ENCODE measurements around the gene LIG3. TPM values are rescaled to one million over a fixed set of nuclear protein-coding genes. Genes with fewer than 3 reads are reported as not detected.

LIG3 gene
- total RNA-seq, 1 donor from 2014 or later, result 93.3 TPM

GRCh38 chr17:35017021-35017420 lies 36.7 kb downstream of the LIG3 start:
- Mint-ChIP-seq H3K4me1 (ENCODE audit: low read depth, unreplicated experiment) (peaks cover 13% of the 10 kb centered on the region), H3K27ac (ENCODE audit: unreplicated experiment) (no peak overlapping the region), H3K4me3 (ENCODE audit: unreplicated experiment) (no peak overlapping the region), H3K27me3 (ENCODE audit: unreplicated experiment) (peaks cover 2% of the 10 kb centered on the region), H3K36me3 (ENCODE audit: unreplicated experiment) (no peaks in the 10 kb centered on the region), H3K9me3 (ENCODE audit: unreplicated experiment) (peaks cover 1% of the 10 kb centered on the region)
- TF ChIP-seq CTCF (IDR thresholded peaks at IDR 0.05; ENCODE audit: partially characterized antibody, unreplicated experiment), result no peak
- no peak for DNase-seq

GRCh38 chr17:35018814-35019213 lies 38.5 kb downstream of the LIG3 start:
- H3K9me3 Mint-ChIP-seq (ENCODE audit: unreplicated experiment), result peaks cover 1% of the 10 kb centered on the region
- no peak overlapping the region for H3K27ac Mint-ChIP-seq (ENCODE audit: unreplicated experiment)
- TF ChIP-seq CTCF (IDR thresholded peaks at IDR 0.05; ENCODE audit: partially characterized antibody, unreplicated experiment), result no peak
- H3K27me3 Mint-ChIP-seq (ENCODE audit: unreplicated experiment), result peaks cover 2% of the 10 kb centered on the region
- H3K4me3 Mint-ChIP-seq (ENCODE audit: unreplicated experiment), result no peak overlapping the region
- peaks cover 7% of the 10 kb centered on the region for H3K4me1 Mint-ChIP-seq (ENCODE audit: low read depth, unreplicated experiment)
- no peaks in the 10 kb centered on the region for H3K36me3 Mint-ChIP-seq (ENCODE audit: unreplicated experiment)
- DNase-seq, result no peak

- Mint-ChIP-seq H3K27me3 (ENCODE audit: unreplicated experiment) (no peaks in the 10 kb centered on the region), H3K9me3 (ENCODE audit: unreplicated experiment) (peaks cover 1% of the 10 kb centered on the region), H3K27ac (ENCODE audit: unreplicated experiment) (no peak overlapping the region), H3K4me3 (ENCODE audit: unreplicated experiment) (no peak overlapping the region), H3K4me1 (ENCODE audit: low read depth, unreplicated experiment) (no peaks in the 10 kb centered on the region), H3K36me3 (ENCODE audit: unreplicated experiment) (no peaks in the 10 kb centered on the region)
- no peak for TF ChIP-seq CTCF (IDR thresholded peaks at IDR 0.05; ENCODE audit: partially characterized antibody, unreplicated experiment)
- DNase-seq, result no peak
Measured at GRCh38 chr17:35019386-35020179, 39.3 kb downstream of the LIG3 start.

- H3K4me3 Mint-ChIP-seq (ENCODE audit: unreplicated experiment), result no peak overlapping the region
- no peak overlapping the region for H3K27ac Mint-ChIP-seq (ENCODE audit: unreplicated experiment)
- no peaks in the 10 kb centered on the region for H3K27me3 Mint-ChIP-seq (ENCODE audit: unreplicated experiment)
- no peaks in the 10 kb centered on the region for H3K36me3 Mint-ChIP-seq (ENCODE audit: unreplicated experiment)
- no peaks in the 10 kb centered on the region for H3K4me1 Mint-ChIP-seq (ENCODE audit: low read depth, unreplicated experiment)
- no peak for TF ChIP-seq CTCF (IDR thresholded peaks at IDR 0.05; ENCODE audit: partially characterized antibody, unreplicated experiment)
- H3K9me3 Mint-ChIP-seq (ENCODE audit: unreplicated experiment), result peaks cover 1% of the 10 kb centered on the region
- DNase-seq, result no peak
Measured at GRCh38 chr17:35021520-35022380, 41.4 kb downstream of the LIG3 start.

Data from glutamatergic neuron (in vitro differentiated cells).